ENCODE measurements around the gene MTRF1L. TPM values are rescaled to one million over a fixed set of nuclear protein-coding genes. Genes with fewer than 3 reads are reported as not detected.
A peak's percentile ranks its signal among the peaks of the same experiment; 100 is the strongest.

MTRF1L gene
- total RNA-seq, 1 experiment from 2014 or later, result 30.9 TPM

GRCh38 chr6:153032255-153032882, 29.9 kb upstream of the MTRF1L start:
- no TSS peak for BruUV-seq (replicated peaks)
- Histone ChIP-seq H3K36me3 (ENCODE audit: insufficient read depth, low read length, poor library complexity, severe bottlenecking) (no peaks in the 10 kb centered on the region), H3K4me3 (ENCODE audit: low read depth, low read length, poor library complexity, severe bottlenecking) (no peak overlapping the region), H3K4me1 (ENCODE audit: insufficient read depth, low read length, poor library complexity, severe bottlenecking) (no peaks in the 10 kb centered on the region), H3K9me3 (ENCODE audit: low read depth, low read length, poor library complexity, severe bottlenecking) (no peaks in the 10 kb centered on the region), H3K27ac (ENCODE audit: low read depth, low read length, poor library complexity, severe bottlenecking) (no peak overlapping the region), H3K27me3 (replicated peaks; ENCODE audit: insufficient read depth, low read depth, low read length, poor library complexity) (no peaks in the 10 kb centered on the region)
- ChIA-PET CTCF (interaction anchor here (0.7 to 0.9 kb wide), 4 partner anchors 324 to 503 kb away, joined by 3 to 8 read pairs (median 4); no protein-coding TSS in a partner anchor), POLR2A (ENCODE audit: low non-redundant PET) (no interaction called here)
- DNase-seq (ENCODE audit: low spot score), result peak; percentile 71
- intact Hi-C loops (cut with micrococcal nuclease; ENCODE audit: unreplicated experiment), result loop anchor here (2.0 to 5.0 kb wide), 6 partner anchors 75 to 915 kb away; no protein-coding TSS in a partner anchor
- no peak for TF ChIP-seq EZH2 (IDR thresholded peaks at IDR 0.05; ENCODE audit: borderline replicate concordance, low read depth, low read length, poor library complexity, severe bottlenecking)
- TF ChIP-seq CTCF (conservative IDR thresholded peaks at IDR 0.05; ENCODE audit: low read depth, low read length), result peak; percentile 64

GRCh38 chr6:153031335-153031955, 28.9 kb upstream of the MTRF1L start:
- TF ChIP-seq EZH2 (IDR thresholded peaks at IDR 0.05; ENCODE audit: borderline replicate concordance, low read depth, low read length, poor library complexity, severe bottlenecking), result no peak
- no peak for TF ChIP-seq CTCF (conservative IDR thresholded peaks at IDR 0.05; ENCODE audit: low read depth, low read length)
- H3K9me3 ChIP-seq (ENCODE audit: low read depth, low read length, poor library complexity, severe bottlenecking), result no peaks in the 10 kb centered on the region
- ChIA-PET POLR2A (ENCODE audit: low non-redundant PET) (no interaction called here), CTCF (no interaction called here)
- H3K27me3 ChIP-seq (replicated peaks; ENCODE audit: insufficient read depth, low read depth, low read length, poor library complexity), result no peaks in the 10 kb centered on the region
- no peak for DNase-seq (ENCODE audit: low spot score)
- H3K4me3 ChIP-seq (ENCODE audit: low read depth, low read length, poor library complexity, severe bottlenecking), result no peak overlapping the region
- no peaks in the 10 kb centered on the region for H3K4me1 ChIP-seq (ENCODE audit: insufficient read depth, low read length, poor library complexity, severe bottlenecking)
- intact Hi-C loops (cut with micrococcal nuclease; ENCODE audit: unreplicated experiment), result loop anchor here (5.0 kb wide), 5 partner anchors 76 to 916 kb away; no protein-coding TSS in a partner anchor
- no peak overlapping the region for H3K27ac ChIP-seq (ENCODE audit: low read depth, low read length, poor library complexity, severe bottlenecking)
- H3K36me3 ChIP-seq (ENCODE audit: insufficient read depth, low read length, poor library complexity, severe bottlenecking), result no peaks in the 10 kb centered on the region
- no TSS peak for BruUV-seq (replicated peaks)

- Histone ChIP-seq H3K9me3 (ENCODE audit: low read depth, low read length, poor library complexity, severe bottlenecking) (no peaks in the 10 kb centered on the region), H3K27me3 (replicated peaks; ENCODE audit: insufficient read depth, low read depth, low read length, poor library complexity) (no peaks in the 10 kb centered on the region), H3K4me1 (ENCODE audit: insufficient read depth, low read length, poor library complexity, severe bottlenecking) (no peaks in the 10 kb centered on the region), H3K4me3 (ENCODE audit: low read depth, low read length, poor library complexity, severe bottlenecking) (no peak overlapping the region), H3K27ac (ENCODE audit: low read depth, low read length, poor library complexity, severe bottlenecking) (no peak overlapping the region), H3K36me3 (ENCODE audit: insufficient read depth, low read length, poor library complexity, severe bottlenecking) (no peaks in the 10 kb centered on the region)
- no TSS peak for BruUV-seq (replicated peaks)
- CTCF ChIA-PET, result no interaction called here
- DNase-seq (ENCODE audit: low spot score), result no peak
- intact Hi-C loops (cut with micrococcal nuclease; ENCODE audit: unreplicated experiment), result no loop called here
- POLR2A ChIA-PET (ENCODE audit: low non-redundant PET), result no interaction called here
- TF ChIP-seq CTCF (conservative IDR thresholded peaks at IDR 0.05; ENCODE audit: low read depth, low read length), result no peak
- TF ChIP-seq EZH2 (IDR thresholded peaks at IDR 0.05; ENCODE audit: borderline replicate concordance, low read depth, low read length, poor library complexity, severe bottlenecking), result no peak
These were observed 26.5 kb upstream of the MTRF1L start for GRCh38 chr6:153028963-153029362.

Measured in A673 (cell line).